Right lobe of liver (tissue), 6 donors: ENCODE results near the gene EED. TPM values are rescaled to one million over a fixed set of nuclear protein-coding genes. Genes with fewer than 3 reads are reported as not detected.

ENCODE experiments used
- ATAC-seq, 4 donors: fragments of 200-7000 bp; cut with Tn5 transposase; one replicate each; pipeline ENCODE4 v1.9.1; 2020; ENCODE audit warnings: mild to moderate bottlenecking in 4 of 4, moderate library complexity in 4 of 4
- DNase-seq, 3 donors: peaks; one replicate each; pipeline ENCODE4 v3.0.0-alpha.2; 2020
- H3K27ac ChIP-seq, 3 donors: fragments of 200-600 bp; one replicate each; pipeline ENCODE4 v1.8.0; 2022
- H3K27me3 ChIP-seq, 2 donors: fragments of 200-600 bp; one replicate each; pipeline ENCODE4 v1.8.0; 2022
- H3K36me3 ChIP-seq, 4 donors: fragments of 200-600 bp; sonication (generic) in 1 of 4; one replicate each; pipeline versions ENCODE4 v1.5.1 to v1.8.0; 2017 to 2022; ENCODE audit warnings: control low read depth in 1 of 4
- H3K4me1 ChIP-seq, 4 donors: fragments of 200-600 bp; sonication (generic) in 1 of 4; one replicate each; pipeline versions ENCODE4 v1.5.1 to v1.8.0; 2017 to 2022; ENCODE audit warnings: control low read depth in 1 of 4
- H3K4me3 ChIP-seq, 3 donors: fragments of 200-600 bp; one replicate each; pipeline ENCODE4 v1.8.0; 2022
- H3K9me3 ChIP-seq, 4 donors: fragments of 200-600 bp; sonication (generic) in 1 of 4; one replicate each; pipeline versions ENCODE4 v1.5.1 to v1.8.0; 2017 to 2022; ENCODE audit warnings: control low read depth in 1 of 4
- POLR2A ChIP-seq: fragments of 450-650 bp; IDR thresholded peaks from one replicate; pipeline ENCODE4 v1.6.1; 2017; ENCODE audit warnings: antibody characterized with exemption, mild to moderate bottlenecking
- WGBS: methylation state at CpG from one replicate; pipeline ENCODE4 v1.1.6; 2018; ENCODE audit warnings: low coverage, low lambda C conversion rate; ENCODE audit not compliant: insufficient coverage; ENCODE audit errors: missing lambda C conversion rate; 5-methylcytosine and 5-hydroxymethylcytosine counted together
- intact Hi-C, 2 donors: fragments of 100-400 bp; cut with DNase I; formaldehyde crosslinking; loops; one replicate each; pipeline versions ENCODE4 v1.11.2 to v1.14.1; 2022
- total RNA-seq, 6 experiments: library from RNA; depleted of rRNA in 2 of 6; stranded (reverse); fragments of >200 nt in 2 of 6; fragmentation: NEBNext Ultra II Directional in 3 of 6; extraction: Animal tissue kit (Norgen Biotek cat#: 25700) in 3 of 6; gene quantifications; one replicate each; pipeline versions ENCODE4 v1.1.0 to v1.2.4, GENCODE V29; 2016 to 2023
- TF ChIP-seq, protein P1 (sequence below), 4 donors: fragments of 200-600 bp in 3 of 4; fragments of 450-650 bp in 1 of 4; IDR thresholded peaks; one replicate each; pipeline versions ENCODE4 v1.5.1 to v1.8.0; 2016 to 2022; ENCODE audit warnings: antibody characterized with exemption in 4 of 4, mild to moderate bottlenecking in 2 of 4
- donor health status: DM: no; HTN: yes; CAD: no.
- donor health status: DM: no; HTN: no; CAD: no.
- donor health status: DM: no; HTN: no; CAD: no.
- donor health status: DM: no; HTN: yes; CAD: no.
- donor health status: DM: no; HTN: yes; CAD: no.

EED gene
- total RNA-seq, 6 experiments from 2014 or later, result 6.7 to 10.4 (median 8.9) TPM

DNA sequence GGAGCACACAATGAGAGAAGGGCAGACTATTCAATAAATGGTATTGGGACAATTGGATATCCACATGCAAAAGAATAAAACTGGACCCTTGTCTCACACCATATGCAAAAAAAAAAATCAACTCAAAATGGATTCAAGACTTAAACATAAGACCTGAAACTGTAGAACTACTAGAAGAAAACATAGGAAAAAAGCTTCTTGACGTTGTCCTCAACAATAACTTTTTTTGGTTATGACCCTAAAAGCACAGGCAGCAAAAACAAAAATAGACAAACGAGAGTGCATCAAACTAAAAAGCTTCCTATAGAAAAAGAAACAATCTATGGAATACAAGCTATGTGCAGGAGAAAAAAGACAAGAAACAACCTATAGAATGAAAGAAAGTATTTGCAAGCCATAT lies 37.1 kb upstream of the EED start:
- TF ChIP-seq, protein P1, sequence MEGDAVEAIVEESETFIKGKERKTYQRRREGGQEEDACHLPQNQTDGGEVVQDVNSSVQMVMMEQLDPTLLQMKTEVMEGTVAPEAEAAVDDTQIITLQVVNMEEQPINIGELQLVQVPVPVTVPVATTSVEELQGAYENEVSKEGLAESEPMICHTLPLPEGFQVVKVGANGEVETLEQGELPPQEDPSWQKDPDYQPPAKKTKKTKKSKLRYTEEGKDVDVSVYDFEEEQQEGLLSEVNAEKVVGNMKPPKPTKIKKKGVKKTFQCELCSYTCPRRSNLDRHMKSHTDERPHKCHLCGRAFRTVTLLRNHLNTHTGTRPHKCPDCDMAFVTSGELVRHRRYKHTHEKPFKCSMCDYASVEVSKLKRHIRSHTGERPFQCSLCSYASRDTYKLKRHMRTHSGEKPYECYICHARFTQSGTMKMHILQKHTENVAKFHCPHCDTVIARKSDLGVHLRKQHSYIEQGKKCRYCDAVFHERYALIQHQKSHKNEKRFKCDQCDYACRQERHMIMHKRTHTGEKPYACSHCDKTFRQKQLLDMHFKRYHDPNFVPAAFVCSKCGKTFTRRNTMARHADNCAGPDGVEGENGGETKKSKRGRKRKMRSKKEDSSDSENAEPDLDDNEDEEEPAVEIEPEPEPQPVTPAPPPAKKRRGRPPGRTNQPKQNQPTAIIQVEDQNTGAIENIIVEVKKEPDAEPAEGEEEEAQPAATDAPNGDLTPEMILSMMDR (IDR thresholded peaks at IDR 0.05), result no peak
- TF ChIP-seq POLR2A, result no peak
- WGBS, result 90% methylated on average over 2 of the region's 2 CpGs
- Histone ChIP-seq H3K27ac (no peak overlapping the region), H3K36me3 (no peaks in the 10 kb centered on the region), H3K9me3 (no peaks in the 10 kb centered on the region), H3K4me1 (peaks cover 0 to 9% (median 0%) of the 10 kb centered on the region in 4 donors), H3K4me3 (no peak overlapping the region), H3K27me3 (no peaks in the 10 kb centered on the region)
- no peak for DNase-seq
- no peak for ATAC-seq
- intact Hi-C loops, result no loop called here

DNA sequence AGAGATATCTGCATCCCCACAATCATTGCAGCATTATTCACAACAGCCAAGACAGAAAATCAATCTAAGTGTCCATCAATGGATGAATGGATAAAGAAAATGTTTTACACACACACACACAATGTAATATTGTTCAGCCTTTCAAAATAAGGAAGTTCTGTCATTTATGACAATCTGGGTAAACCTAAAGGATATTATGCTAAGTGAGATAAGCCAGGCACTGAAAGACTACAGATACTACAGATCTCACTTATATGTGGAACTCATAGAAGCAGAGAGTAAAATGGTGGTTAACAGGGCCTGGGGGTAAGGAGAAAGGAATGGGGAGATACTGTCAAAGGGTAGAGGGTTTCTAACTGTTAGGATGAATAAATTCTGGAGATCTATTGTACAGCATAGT lies 36.0 kb upstream of the EED start:
- no peak for DNase-seq
- Histone ChIP-seq H3K4me3 (no peak overlapping the region), H3K4me1 (peaks cover 0 to 8% (median 0%) of the 10 kb centered on the region in 4 donors), H3K27me3 (no peaks in the 10 kb centered on the region), H3K9me3 (no peaks in the 10 kb centered on the region), H3K27ac (no peak overlapping the region), H3K36me3 (no peaks in the 10 kb centered on the region)
- TF ChIP-seq, protein P1 (IDR thresholded peaks at IDR 0.05), result no peak
- no peak for TF ChIP-seq POLR2A
- no peak for ATAC-seq
- intact Hi-C loops, result no loop called here

DNA sequence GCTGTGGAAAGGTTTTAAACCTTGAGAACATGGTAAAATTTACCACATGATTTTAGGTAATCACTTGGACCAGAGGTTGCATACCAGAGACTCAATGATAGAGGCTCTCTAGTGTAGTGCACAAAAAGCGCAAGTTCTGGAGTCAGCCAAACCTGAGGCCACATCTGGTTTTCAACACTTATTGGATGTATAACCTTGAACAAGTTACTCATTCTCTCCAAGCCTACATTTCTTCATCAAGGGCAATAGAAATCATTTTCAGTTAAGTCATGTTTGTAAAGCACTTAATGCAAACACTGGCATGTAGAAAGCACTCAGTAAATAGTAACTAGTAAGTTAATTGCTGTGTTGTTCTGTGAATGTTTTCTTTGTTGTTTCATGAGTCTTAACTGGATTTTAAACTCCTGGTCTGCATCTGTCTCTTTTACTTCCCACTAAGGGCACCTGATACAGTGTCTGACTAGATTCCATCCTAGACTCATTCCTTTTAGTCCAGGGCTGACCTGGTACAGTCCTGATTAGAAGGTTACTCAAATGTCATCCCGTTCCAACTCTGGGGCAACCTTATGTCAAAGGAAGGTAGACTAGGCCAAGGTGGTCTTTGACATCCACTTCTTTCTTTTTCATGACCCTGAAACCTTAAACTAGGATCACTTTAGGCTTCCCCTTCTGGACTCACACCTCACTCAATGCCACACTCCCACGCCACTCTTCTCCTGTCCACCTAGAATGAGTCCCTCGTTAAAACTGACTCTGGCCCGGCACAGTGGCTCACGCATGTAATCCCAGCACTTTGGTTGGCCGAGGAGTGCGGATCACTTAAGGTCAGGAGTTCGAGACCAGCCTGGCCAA lies 34.5 kb upstream of the EED start:
- ATAC-seq, result peak in 3 of 4 donors; percentile 52 to 74 (median 61)
- Histone ChIP-seq H3K9me3 (no peaks in the 10 kb centered on the region), H3K36me3 (no peaks in the 10 kb centered on the region), H3K27me3 (no peaks in the 10 kb centered on the region), H3K27ac (no peak overlapping the region), H3K4me1 (peaks cover 0 to 8% (median 0%) of the 10 kb centered on the region in 4 donors), H3K4me3 (no peak overlapping the region)
- TF ChIP-seq POLR2A, result no peak
- TF ChIP-seq, protein P1 (IDR thresholded peaks at IDR 0.05), result no peak
- 80% methylated on average over 9 of the region's 9 CpGs for WGBS
- no peak for DNase-seq
- intact Hi-C loops, result no loop called here

DNA sequence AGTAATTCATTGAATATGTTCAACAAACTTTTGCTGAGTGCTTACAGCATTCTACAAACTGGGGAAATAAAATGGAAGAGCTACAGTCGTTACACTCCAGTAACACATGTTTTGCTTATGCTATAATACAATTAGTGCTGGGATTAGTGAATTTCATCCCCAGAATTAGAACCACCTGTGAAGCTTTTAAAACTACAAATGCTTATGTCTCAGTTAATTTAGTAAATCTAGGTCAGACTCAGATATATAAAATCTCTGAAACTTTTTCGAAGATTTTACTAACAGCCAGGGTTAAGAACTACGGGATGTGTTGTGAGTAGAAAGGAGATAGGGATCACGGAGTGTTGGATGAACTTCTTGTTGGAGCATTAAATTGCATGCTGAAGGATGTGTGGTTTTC lies 33.7 kb upstream of the EED start:
- ATAC-seq (no peak), DNase-seq (no peak)
- H3K9me3 ChIP-seq, result no peaks in the 10 kb centered on the region
- H3K27ac ChIP-seq, result no peak overlapping the region
- no peak overlapping the region for H3K4me3 ChIP-seq
- H3K36me3 ChIP-seq, result no peaks in the 10 kb centered on the region
- intact Hi-C loops, result no loop called here
- H3K27me3 ChIP-seq, result no peaks in the 10 kb centered on the region
- WGBS, result 80% methylated on average over 4 of the region's 4 CpGs
- TF ChIP-seq, protein P1 (IDR thresholded peaks at IDR 0.05), result no peak
- no peak for TF ChIP-seq POLR2A
- peaks cover 0 to 8% (median 0%) of the 10 kb centered on the region in 4 donors for H3K4me1 ChIP-seq
